ENCODE results near the gene SLC29A1. TPM values are rescaled to one million over a fixed set of nuclear protein-coding genes. Genes with fewer than 3 reads are reported as not detected.
A peak's percentile ranks its signal among the peaks of the same experiment; 100 is the strongest.

Gene SLC29A1
- total RNA-seq, 3 donors from 2014 or later, result 12.9 to 140 (median 14.8) TPM

DNA sequence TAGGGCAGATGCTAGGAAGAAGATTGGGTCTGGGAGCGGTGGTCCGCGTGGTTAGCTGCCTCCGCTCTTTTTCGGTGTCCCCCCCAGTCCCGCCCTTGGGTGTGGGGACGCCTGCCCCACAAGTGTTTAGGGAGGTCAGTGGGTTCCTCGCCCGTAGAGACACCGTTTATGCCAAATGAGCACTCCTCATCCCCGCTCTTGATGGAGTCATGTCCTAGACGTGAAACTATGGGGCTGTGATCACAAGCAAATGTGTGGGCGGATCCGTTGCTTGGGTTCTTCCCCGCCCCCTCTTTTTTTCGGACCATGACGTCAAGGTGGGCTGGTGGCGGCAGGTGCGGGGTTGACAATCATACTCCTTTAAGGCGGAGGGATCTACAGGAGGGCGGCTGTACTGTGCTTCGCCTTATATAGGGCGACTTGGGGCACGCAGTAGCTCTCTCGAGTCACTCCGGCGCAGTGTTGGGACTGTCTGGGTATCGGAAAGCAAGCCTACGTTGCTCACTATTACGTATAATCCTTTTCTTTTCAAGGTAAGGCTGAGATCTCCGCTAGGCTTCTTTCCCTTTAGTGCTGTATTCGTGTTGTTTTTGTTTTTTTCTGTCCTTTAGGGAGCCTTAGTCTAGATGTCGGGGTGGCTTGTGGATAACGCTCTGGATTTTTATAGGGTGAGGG lies 23.4 kb downstream of the SLC29A1 start, which contains the start of gene HSP90AB1:
Gene HSP90AB1 (plus strand): TSS at position 439 of the 675 bp plus-strand sequence. CDS start 1,529 bp downstream, outside the sequence.
- TF ChIP-seq, protein P1, sequence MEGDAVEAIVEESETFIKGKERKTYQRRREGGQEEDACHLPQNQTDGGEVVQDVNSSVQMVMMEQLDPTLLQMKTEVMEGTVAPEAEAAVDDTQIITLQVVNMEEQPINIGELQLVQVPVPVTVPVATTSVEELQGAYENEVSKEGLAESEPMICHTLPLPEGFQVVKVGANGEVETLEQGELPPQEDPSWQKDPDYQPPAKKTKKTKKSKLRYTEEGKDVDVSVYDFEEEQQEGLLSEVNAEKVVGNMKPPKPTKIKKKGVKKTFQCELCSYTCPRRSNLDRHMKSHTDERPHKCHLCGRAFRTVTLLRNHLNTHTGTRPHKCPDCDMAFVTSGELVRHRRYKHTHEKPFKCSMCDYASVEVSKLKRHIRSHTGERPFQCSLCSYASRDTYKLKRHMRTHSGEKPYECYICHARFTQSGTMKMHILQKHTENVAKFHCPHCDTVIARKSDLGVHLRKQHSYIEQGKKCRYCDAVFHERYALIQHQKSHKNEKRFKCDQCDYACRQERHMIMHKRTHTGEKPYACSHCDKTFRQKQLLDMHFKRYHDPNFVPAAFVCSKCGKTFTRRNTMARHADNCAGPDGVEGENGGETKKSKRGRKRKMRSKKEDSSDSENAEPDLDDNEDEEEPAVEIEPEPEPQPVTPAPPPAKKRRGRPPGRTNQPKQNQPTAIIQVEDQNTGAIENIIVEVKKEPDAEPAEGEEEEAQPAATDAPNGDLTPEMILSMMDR (IDR thresholded peaks at IDR 0.05), result no peak
- intact Hi-C loops (cut with DNase I, micrococcal nuclease), result no loop called here
- Histone ChIP-seq H3K36me3 (ENCODE audit: low read depth) (peaks cover 4% of the 10 kb centered on the region), H3K4me1 (ENCODE audit: low read depth) (peaks cover 15% of the 10 kb centered on the region), H3K9me3 (no peaks in the 10 kb centered on the region), H3K4me3 (peak within 1 kb of the TSS; percentile 71)
- peak; percentile 90 for ATAC-seq
- peak; percentile 96 to 98 (median 97) for DNase-seq

DNA sequence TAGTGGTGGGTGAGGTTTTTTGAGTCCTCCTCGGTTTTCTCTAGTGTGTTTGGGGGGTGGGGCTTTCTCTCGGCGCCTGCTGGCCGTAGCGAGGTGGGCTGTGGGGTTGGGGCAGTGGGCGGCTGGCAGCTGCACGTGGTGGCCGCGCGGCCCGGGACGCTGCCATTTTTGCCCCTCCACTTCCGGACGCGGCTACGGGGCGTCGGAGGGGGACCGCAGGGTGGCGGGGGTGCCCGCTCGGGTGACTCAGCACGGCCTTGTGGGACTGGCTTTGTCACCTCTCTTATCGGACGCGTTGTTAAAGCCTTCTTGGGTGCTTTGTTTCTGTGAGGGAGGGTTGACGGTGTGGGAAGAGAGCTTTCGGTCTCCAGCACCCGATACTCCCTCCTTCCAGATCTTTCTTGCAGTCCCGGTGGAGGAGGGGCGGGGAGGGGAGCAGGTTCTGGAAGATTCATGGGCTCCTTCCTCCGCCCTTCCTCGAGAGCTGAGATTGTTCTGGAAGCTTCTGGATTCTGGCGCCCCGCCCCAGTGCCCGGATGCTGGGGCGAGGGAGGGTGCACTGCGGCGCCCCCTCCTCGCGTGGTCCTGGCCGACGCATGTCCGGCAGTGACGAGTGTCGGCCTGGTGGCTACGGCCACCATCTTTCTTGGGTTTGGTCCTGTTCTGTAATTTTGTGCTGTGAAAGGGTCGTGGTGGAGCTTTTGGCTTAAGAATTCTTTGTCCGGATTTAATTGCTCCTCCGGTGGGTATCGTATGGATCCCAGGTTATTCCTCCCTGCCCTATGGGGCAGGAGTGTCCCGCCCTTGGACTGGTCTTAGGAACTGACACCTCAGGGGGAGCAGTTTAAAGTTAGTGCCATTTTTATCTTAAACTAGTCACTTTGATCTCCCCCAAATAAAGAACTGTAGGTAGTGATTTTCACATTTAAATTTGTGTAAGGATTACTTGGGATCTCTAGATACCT lies 24.2 kb downstream of the SLC29A1 start:
- H3K36me3 ChIP-seq (ENCODE audit: low read depth), result peaks cover 11% of the 10 kb centered on the region
- no peaks in the 10 kb centered on the region for H3K9me3 ChIP-seq
- TF ChIP-seq, protein P1 (IDR thresholded peaks at IDR 0.05), result no peak
- DNase-seq, result peak; percentile 83 to 89 (median 84)
- intact Hi-C loops (cut with DNase I, micrococcal nuclease), result no loop called here
- peak overlapping the region; percentile 71 for H3K4me3 ChIP-seq
- ATAC-seq, result peak; percentile 70
- peaks cover 15% of the 10 kb centered on the region for H3K4me1 ChIP-seq (ENCODE audit: low read depth)

DNA sequence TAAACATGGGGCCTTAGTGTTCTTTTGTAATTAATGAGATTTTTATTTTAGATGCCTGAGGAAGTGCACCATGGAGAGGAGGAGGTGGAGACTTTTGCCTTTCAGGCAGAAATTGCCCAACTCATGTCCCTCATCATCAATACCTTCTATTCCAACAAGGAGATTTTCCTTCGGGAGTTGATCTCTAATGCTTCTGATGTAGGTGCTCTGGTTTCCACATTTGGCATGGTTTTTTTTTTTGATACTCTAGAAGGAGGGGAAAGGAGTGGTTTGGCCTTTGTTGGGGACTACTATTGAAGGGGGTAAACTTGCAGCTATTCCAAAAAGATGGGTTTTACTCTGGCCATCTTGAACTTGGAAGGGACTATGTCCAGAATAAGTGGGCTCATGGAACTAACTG lies 25.2 kb downstream of the SLC29A1 start:
- ATAC-seq, result no peak
- Histone ChIP-seq H3K9me3 (no peaks in the 10 kb centered on the region), H3K4me1 (ENCODE audit: low read depth) (peaks cover 15% of the 10 kb centered on the region), H3K36me3 (ENCODE audit: low read depth) (peaks cover 20% of the 10 kb centered on the region), H3K4me3 (no peak overlapping the region)
- TF ChIP-seq, protein P1 (IDR thresholded peaks at IDR 0.05), result no peak
- intact Hi-C loops (cut with DNase I, micrococcal nuclease), result no loop called here
- DNase-seq, result no peak

DNA sequence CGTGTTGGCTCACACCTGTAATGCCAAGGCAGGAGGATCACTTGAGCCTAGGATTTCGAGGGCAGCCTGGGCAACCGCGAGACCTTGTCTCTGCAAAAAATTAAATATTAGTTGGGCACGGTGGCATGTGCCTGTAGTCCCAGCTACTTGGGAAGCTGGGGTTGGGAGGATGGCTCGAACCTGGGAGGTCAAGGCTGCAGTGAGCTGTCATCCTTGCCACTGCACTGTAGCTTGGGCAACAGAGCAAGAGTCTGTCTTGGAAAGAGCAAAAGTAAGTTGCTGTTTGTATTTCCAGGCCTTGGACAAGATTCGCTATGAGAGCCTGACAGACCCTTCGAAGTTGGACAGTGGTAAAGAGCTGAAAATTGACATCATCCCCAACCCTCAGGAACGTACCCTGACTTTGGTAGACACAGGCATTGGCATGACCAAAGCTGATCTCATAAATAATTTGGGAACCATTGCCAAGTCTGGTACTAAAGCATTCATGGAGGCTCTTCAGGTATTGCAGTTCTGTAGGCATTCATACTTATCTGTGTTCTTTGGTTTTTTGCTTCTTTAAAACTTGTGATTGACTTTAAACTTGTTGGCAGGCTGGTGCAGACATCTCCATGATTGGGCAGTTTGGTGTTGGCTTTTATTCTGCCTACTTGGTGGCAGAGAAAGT lies 25.8 kb downstream of the SLC29A1 start:
- TF ChIP-seq, protein P1 (IDR thresholded peaks at IDR 0.05), result no peak
- Histone ChIP-seq H3K4me3 (no peak overlapping the region), H3K4me1 (ENCODE audit: low read depth) (peaks cover 15% of the 10 kb centered on the region), H3K9me3 (no peaks in the 10 kb centered on the region), H3K36me3 (ENCODE audit: low read depth) (peaks cover 25% of the 10 kb centered on the region)
- intact Hi-C loops (cut with DNase I, micrococcal nuclease), result no loop called here
- ATAC-seq, result no peak
- DNase-seq, result no peak

DNA sequence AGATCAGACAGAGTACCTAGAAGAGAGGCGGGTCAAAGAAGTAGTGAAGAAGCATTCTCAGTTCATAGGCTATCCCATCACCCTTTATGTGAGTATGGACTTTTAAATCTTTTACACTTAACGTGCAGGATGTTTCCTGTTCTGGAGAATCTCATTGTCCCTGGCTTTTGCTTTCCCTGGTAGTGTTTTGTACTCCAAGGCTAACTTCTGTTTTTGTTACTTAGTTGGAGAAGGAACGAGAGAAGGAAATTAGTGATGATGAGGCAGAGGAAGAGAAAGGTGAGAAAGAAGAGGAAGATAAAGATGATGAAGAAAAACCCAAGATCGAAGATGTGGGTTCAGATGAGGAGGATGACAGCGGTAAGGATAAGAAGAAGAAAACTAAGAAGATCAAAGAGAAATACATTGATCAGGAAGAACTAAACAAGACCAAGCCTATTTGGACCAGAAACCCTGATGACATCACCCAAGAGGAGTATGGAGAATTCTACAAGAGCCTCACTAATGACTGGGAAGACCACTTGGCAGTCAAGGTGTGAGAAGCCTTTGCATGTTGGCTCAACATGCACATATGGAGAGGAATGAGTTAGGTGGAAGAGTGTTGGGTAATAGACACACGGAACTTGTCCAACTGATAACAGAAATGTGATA lies 26.8 kb downstream of the SLC29A1 start:
- Histone ChIP-seq H3K4me3 (no peak overlapping the region), H3K4me1 (ENCODE audit: low read depth) (peaks cover 15% of the 10 kb centered on the region), H3K9me3 (no peaks in the 10 kb centered on the region), H3K36me3 (ENCODE audit: low read depth) (peaks cover 26% of the 10 kb centered on the region)
- TF ChIP-seq, protein P1 (IDR thresholded peaks at IDR 0.05), result no peak
- ATAC-seq (no peak), DNase-seq (no peak)
- intact Hi-C loops (cut with DNase I, micrococcal nuclease), result no loop called here

Measured in mucosa of descending colon (tissue), 3 donors.